ENCODE results near the gene TMEM253.

TMEM253 gene

DNA sequence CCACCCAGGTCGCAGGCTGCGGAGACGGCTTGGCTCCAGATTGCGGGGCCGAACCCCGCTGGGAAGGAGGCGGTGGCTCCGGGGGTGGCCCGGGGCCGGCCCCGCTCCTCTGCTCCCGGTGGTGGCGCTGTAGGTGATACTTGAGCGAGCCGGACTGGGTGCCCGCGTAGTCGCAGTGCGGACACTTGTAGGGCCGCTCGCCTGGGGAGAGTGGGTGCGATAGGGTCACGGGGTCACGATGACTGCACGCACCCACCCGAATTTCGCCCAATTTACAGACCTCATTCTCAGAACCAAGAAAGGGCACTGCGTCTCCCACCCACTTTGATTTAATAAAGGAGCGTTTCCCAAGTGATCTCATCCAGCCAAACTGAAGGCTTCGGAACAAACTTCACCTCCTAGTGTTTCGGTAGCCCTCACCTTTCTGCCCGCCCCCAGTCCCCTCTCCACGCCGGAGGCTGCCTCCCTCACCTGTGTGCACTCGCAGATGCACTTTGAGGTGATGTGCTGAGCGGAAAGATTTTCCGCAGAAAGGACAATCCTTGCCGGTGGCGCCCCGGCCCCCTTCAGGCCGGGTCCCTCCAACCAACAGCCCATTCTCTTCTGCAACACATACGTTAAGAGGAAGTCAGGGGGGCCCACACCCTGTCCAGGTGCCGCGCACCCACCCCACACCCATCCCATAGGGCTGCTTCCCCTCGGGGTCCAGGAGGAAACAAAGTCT lies 9.8 kb upstream of the TMEM253 start:
- no peak for DNase-seq

DNA sequence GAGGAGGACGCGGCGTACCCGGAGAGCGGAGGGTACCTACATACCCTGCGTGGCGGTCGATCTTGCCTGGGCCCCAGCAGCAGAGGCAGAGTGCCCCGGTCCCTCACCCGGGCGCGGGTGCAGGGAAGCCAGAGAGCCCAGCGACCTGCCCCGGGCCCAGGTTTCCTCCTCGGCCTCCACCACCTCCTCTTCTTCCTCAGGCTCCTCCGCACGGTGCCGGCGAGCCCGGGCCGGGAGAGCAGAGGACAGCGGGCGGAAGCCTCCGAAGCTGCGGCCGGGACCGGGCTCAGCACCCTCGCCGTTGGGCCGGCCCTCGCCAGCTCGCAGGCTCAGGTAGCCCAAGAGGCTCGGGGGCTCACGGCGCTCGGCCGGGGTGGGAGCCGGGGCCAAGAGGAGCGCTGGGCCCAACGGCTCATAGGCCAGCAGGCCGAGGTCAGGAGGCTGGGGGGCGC lies 9.0 kb upstream of the TMEM253 start:
- DNase-seq: no peak

DNA sequence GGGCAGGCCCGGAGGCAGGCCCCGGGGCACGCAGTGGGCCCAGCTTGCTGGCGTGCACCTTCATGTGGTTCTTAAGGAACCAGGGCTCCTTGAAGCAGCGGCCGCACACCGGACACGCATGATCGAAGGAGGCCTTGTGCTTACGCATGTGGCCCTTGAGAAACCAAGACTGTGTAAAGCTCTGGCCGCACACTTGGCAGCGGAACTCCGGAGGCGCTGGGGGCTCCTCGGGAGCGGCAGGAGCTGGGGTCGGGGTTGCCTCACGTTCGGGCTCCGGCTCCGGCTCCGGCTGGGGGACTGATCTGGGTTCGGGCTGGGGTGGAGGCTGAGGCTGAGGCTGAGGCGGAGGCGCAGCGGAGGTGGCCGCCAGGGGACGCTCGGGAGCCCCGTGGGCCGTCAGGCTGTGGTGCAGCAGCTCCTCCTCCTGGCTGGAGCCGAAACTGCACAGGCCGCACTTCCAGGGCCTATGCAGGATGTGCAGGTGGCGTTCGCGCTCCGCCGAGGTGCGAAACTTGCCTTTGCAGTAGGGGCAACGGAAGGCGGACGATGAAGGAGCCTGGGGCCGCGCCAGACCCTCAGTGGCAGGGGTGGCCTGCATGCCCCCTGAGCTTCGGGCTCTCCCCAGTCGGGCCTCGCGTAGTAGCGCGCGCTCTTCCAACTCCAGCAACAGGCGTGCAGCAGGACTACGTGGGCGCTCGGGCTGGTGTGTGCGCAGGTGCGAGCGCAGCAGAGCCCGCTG lies 8.4 kb upstream of the TMEM253 start:
- DNase-seq: peak; percentile 43 to 78

DNA sequence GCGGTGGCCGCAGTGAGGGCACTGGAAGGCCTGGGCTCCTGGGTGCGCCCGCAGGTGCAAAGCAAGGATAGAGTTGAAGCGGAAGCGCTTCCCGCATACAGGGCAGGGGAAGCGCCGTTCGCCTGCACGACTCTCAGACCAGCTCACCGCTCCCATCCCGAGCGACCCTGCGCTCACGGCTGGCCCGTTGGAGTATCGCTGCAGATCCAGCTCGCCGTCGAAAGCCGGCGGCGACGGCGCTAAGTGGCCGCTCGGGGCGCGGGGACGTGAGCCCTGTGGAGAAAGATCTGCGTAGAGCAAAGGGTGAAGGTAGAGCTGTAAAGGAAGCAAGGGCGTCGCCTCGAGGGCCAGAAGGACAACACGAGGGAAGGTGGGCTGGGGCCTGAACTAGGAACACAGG lies 7.8 kb upstream of the TMEM253 start:
- no peak for DNase-seq

DNA sequence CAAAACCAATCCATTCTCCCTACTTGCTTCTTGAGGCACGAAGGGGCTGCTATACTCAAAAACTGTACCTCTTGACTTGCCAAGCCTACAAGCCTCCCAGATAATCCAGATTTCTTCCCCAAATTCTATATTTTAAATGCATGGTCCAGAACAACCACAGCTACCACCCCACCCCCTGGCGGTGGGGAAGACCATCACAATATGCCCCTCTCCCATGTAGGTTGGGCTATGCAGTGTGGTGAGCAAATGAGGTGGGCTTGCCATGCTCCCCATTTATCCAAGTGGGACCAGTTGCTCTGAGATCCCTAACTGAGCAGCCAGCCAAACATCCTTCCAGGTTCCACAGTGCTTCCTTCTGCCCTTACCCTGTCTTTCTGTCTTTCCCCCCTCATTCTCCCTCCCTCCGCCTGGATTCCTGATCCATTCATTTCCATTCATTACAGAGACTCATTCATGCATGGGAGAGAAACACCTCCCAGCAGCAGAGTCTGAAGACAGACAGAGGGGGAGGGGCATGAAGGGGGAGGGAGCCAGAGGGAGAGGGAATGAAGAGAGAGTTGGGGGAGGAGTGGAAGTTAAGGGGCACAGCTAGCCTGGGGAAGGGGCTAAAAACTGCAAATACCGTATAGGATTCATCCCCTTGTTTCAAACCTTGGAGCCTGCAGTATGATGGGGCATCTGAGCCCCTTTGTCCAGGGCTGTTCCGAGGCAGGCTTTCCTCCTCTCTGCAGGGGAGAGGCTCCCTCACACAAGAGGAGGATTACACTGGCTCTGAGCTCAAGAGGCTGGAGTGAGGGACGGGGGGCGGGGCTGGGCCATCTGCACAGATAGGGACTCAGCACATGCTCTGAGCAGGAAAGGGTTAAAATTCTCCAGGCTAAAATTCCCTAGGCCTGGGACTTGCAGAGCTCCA lies 6.8 kb upstream of the TMEM253 start:
- peak; percentile 73 to 84 for DNase-seq

DNA sequence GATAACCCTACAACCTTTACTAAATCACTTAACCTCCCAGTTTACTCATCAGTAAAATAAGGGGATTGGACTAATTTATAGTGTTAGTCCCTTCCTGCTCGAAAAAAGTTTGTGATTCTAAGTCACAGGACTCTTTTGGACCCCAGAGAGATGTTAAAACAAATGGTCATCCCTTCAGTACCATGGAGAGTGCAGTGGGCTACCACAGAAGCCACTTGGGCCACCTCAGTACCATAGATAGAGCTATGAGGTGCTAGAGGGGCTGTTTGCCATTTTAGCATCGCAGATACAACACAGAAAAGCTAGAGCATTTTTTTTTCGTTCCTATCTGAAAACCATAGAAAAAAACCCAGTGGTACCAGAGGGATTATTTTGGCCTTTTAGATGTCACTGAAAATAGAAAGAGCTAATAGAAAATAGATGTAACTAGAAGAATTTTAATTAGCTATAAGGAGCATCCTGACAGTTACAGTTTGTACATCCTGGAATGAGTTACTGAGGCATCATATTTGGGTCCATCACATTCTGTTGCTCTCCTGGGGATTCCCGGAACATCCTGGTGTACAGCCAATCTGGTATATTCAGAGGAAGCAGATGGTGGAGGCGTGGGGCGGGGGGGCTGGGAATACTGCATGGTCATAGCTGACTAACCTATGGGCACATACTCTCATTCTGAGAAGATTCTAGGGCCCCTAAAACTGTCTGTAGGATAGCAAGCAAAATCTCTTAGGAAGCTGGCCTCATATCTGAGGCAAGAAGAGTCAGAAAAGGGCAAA lies 5.2 kb upstream of the TMEM253 start:
- DNase-seq: peak; percentile 55 to 63

DNA sequence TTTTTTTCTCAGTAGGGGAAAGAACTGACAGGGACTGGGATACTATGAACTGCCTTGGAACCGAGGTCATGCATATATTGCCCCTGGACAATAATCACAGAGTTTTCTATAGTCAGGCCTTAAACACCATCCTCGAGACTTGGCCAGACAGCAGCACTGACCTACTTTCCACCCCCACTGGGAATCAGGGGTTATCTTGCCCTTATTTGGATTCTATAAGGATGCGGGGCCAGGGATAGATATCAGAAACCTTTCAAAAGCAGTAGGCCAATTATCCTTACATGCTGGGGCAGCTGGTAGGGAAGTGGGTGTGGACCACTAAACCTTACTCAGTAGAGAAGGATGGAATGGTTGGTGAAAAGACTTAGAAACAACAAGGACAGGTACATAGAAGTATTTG lies 4.4 kb upstream of the TMEM253 start:
- DNase-seq: no peak

DNA sequence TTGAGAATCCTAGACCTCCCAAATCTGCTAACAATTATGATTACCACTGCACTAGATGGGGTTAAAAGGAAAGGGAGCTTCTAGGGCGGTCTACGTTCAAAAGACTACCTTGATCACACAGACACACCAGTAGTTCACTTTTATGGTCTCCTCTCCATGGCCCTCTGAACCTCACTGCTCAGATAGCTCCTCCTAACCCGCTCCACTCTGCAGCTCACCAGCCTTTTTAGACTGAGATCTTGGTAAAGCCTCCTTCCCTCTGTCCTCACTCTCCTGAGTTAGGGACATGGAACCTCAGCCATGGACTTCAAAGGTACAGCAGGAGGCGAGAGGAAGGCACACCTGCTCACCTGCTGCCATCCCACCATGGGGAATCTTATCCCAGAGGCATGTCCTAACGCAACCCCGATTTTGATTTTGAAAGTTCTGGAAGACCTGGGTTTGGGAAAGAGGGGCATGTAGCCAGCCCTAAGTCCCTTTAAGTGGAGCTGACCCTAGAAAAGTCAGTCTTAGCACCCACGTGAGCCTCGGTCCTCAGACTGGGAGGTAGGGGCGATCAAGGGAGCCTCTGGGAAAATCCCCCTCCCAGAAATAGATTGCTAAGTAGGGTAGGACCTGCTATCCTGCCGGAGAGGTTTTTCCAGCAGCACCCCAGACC lies 3.8 kb upstream of the TMEM253 start:
- peak in 1 of 2 experiments; percentile 22 for DNase-seq

DNA sequence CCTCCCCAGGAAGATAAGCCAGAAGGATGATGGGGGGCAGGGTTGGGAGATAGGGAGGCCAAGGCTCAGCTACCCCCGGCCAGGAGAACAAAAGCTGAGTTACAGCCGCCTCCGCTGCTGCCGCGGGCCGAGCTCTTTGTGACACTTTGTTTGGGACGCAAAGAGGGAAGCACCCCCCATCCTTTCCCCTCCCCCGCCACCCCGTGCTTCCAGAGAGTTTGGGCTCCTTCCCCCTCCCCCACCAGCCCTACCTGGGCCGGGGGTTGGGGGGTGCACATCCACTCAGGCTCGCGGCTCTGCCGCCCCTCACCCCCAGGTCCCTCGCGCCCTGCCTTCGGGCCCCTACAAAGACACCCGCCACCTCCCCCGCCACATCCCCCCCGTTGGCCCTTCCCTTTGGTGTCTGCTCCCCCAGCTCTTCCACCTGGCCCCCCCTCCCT lies 3.2 kb upstream of the TMEM253 start:
- DNase-seq: peak in 1 of 2 experiments; percentile 37

DNA sequence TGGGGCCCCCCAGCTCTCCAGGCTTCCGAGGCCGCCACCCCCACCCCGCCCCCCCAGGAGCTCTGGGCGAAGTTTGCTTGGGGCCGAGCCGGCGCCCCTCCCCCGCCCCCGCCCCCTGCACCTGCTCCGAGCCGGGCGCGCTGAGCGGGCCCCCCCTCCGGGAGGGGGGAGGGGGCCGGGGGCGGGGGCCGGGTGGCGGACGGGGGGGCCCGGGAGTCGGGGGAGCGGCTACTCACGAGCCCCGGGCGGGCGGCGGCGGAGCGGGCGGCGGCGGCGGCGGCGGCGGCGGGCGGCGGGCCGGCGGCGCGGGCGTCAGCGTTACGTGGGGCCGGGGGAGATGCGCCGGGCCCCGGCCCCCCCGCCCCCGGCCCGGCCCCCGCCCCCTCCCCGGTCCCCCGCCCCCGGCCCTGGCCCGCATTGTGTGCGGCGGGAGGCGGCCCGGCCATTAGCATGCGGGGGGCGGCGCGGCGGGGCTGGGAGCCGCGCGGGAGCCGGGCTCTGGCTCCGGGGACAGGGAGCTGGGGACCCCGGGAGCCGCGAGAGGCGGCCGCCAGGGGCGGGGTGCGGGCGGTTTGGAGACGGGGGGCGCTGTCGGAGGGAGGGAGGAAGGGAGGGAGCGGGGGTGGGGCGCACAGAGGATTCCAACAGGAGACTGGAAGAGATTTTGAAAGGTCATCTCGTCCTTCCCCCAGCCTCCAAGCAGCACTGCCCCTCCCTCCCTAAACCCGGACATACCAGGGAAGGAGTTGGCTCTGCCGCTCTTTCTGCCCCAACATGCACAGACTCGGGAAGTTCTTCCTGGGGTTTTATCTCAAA lies 2.6 kb upstream of the TMEM253 start, which contains the start of gene ZNF219:
TSS of gene ZNF219 (minus strand) at position 580 of the 816 bp plus-strand sequence. CDS start 5,064 bp downstream, outside the sequence.
- peak; percentile 58 to 74 for DNase-seq

DNA sequence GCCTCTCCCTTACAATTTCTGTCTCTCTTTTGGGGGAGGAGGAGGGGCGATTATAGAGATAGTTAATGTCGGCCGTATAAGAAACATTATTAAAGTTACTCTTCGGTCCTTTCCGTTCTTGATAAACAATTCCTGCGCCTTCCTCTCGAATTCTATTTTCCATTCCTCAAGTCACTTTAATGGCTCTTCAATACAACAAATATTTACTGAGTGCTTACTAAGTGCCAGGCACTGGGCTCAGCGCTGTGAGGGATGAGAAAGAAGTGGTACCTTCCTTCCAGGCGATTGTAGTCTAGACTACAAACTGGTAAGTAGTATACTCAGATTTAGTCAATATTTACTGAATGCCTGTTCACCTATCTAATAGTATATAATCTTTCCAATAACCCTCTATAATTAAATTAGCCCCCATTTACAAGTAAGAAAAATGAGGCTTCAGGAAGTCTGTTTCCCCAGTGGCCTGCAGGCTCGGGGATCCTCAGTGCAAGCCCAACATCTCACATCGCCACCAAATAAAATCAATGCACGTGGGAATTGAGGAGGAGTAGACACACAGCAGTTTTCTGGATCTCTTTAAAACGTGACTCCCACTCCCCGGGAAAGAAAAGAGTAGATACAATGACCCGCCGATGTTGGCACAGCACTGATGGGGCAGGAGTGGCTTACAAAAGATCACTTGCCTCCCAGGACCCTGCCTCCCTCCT lies 1.8 kb upstream of the TMEM253 start:
- DNase-seq: no peak

DNA sequence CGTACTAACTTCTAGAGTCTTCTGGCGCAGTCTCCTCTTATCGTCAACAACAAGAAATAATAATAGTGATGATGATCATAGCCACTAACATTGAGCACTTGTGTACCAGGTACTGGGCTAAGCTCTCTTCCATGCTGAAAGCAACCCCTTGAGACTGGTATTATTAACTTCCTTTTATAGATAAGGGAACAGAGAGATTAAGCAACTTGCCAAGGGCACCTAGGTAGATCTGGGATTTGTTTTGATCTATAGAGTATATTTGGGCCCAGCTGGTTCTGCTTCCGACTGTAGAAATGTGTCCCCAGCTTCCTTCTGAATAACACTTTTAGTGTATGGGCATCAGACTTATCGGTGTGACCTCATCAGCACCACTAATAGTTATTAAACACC lies 1.3 kb upstream of the TMEM253 start:
- no peak for DNase-seq

DNA sequence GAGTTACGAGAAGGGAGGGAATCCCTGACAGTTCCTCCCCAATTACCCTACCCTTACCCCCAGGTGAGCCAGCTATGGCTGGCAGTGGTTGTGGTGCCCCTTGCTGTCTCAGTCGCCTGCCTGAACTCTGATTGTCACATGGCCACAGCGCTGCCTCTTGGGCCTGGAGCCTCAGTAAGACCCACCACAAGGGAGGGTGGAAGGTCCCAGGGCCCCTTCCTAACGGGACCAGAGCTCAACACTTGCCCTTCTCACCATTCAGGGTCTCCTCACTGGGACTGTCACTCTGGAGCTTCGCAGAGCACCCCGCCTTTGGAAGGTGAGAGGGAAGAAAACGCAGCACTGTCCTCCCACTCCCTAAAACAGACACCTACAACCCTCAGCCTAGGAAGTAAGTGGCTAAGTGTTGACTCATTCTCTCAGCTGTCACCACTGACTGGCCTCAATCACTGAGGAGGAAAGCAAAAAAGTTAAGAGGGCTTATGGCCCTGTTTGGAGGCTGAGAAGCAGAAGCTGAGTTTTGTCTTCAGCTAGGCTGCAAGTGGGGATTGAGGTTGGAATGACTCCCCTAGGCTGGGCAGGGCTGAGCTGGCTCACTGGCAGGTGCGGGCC lies 1.0 kb downstream of the TMEM253 start:
- no peak for DNase-seq

DNA sequence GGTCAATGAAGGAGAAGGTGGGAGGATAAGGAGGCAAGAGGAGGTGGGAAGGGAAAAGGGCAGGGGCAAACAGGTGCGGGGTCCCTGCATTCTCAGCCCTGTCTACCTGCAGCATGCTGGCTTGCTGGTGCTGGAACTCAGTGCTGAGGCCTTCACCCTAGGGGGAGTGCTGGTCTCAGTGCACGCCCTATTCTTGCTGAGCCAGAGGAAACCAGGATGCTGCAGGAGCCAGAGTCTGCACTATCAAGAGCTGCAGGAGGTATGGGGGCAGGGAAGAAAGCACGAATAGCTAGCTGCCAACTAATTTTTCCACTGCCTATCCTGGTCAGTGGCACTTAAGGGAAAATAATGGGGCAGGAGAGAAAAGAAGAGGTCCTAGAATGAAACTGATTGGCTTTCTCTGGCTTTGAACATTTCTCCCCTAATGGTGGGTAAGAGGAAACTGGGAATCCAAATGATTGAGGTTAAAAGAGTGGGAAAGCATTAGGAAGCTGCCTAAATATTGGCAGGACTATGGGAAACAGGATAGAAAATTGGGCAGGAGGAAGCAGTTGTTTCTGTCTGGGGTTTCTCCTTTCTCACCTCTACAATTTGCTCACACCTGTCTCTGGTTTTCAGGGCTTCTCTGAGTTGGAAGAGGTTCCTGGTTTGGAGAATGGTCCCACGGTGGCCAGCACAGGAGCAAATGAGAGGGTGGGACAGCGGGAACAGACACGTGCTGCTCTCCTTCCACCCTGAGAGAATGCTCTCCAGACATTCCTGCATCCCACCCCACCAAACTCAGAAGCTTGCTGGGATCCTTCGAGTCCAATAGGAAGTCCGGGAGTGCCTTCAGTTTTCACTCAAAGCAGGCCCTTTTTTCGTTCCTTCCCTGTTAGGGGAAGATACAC lies 1.9 kb downstream of the TMEM253 start:
- peak in 1 of 2 experiments; percentile 42 for DNase-seq

DNA sequence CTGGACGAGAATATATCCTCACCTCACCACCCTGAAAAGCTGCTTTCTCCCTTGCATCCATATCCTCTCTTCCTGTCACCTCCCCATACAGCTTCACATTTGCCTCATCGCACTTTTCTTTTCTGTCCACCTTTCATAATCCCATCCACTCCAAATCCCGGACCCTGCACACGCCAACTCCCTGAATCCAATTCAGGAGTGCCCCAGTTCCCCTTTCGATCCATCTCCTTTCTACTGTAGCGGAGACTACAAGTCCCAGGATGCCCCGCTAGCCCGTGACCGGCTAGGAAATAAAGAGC lies 2.5 kb downstream of the TMEM253 start:
- no peak for DNase-seq

DNA sequence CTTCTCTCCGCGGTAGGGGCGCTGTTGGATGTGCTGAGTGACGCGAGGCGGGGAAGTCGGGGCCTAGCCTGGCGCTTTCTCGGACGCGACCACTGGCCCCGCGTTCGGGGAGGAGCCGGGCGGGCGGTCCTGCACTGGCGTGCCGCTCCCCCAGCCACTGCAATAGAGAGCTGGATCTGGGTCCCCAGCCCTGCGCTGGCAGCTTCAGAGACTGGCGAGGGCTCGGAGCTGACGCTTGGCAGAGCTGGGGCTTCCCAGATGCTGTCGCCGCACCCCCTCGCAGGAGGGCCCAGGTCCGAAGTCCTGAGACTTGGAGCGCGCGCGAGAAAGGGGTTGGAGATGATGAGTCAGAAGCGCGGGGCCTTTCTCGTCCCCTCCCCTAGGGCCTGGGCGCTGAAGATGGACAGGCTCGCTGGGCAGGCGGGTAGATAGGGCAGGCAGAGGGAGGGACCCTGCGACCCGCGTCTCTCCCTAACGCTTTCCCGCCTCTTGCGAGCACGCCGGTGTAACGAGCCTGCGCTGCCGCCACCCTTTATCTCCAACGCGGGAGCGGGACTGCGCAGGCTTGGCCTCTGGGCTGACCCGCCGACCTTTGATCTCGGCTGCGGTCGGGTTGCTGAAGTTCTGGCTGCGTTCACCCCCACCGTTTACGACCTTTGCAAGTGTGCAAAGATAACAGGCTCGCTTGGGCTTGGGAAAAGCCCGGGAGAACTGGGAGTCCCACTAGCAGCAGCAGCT lies 3.0 kb downstream of the TMEM253 start:
- peak; percentile 97 to 99 for DNase-seq

DNA sequence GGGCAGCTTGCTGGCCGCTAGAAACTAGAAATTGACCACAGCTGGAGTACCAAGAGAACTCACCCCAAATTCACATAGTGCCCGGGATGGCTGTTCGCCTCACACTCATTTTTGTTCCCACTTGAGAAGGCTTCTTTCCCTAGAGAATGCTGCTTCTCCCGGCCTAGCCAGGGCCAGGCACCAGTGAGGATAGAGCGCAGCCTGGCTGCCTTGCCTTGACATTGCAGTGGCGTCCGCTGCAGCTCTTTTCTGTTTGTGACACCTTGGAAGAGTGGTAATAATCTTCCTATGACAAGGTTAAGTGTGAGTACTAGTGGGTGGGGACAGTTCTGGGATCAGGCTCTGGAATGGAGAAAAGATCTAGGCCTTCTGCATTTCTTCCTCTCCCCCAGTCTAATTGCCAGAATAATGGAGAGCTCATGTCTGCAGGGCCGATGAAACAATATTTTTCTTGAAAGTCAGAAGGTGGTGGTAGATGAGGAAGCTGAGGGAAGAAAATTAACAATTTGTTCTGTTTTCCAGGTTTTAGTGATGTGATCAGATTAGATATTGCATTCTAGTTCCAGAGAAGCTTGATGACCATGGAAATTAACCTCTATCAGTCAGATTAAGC lies 3.7 kb downstream of the TMEM253 start:
- DNase-seq: peak; percentile 85 to 87

DNA sequence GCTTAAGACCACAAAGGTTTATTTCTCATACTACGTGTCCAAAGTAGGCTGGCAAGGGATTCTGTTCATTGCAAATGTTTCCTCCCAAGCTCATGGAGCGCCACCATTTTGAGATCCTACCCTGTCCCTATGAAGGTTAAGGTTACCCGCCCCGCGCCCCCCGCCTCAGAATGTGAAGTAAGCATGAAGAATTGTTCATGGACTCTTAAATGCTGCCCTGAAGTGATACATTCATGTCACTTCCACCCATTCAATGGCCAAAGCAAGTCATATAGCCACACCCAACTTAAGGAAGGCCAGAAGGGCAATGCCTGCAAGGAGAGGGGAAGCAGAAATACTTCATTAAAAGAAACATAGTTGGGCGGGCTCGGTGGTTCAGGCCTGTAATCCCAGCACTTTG lies 4.2 kb downstream of the TMEM253 start:
- DNase-seq: no peak
